ENCODE data around the gene FNDC3A. TPM values are rescaled to one million over a fixed set of nuclear protein-coding genes. Genes with fewer than 3 reads are reported as not detected.

Gene FNDC3A
- total RNA-seq, 1 experiment from 2014 or later = 34.3 TPM

DNA sequence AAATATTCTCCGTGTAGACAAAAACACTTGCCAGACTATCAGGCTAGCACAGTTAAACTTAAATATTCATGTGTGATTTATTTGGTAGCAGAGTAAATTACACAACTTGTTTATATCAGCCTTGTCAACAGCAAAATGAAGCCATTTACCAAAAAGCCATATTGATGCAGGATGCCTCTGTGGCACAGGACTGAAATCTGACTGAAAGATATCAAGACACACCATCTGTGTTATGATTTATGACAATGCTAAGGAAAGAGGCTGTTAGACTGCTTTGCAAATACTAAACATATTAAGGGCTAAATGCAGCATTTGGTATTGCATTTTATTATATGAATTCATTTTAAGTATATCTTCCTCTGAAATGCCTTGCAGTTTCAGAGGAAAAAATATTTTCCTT lies 44.8 kb upstream of the FNDC3A start:
- CTCF ChIA-PET = no interaction called here
- BruUV-seq (replicated peaks) = no TSS peak
- Histone ChIP-seq H3K9me3 (ENCODE audit: insufficient read depth, low read depth) (no peaks in the 10 kb centered on the region), H3K9me2 (ENCODE audit: insufficient read depth) (peaks cover 3% of the 10 kb centered on the region; the same call in 1 of the 2 replicates), H3K36me3 (ENCODE audit: low read depth) (no peaks in the 10 kb centered on the region), H3K27me3 (ENCODE audit: insufficient read depth, low read depth) (no peaks in the 10 kb centered on the region), H4K20me1 (ENCODE audit: insufficient read depth) (no peaks in the 10 kb centered on the region), H3K79me2 (ENCODE audit: low read depth) (no peaks in the 10 kb centered on the region), H3K4me1 (replicated peaks; ENCODE audit: insufficient read depth) (no peaks in the 10 kb centered on the region), H3K4me3 (no peak overlapping the region), H3K27ac (no peak overlapping the region), H3F3A (ENCODE audit: insufficient read depth, low read depth) (no peaks in the 10 kb centered on the region), H3K4me2 (no peak overlapping the region), H2AFZ (no peak overlapping the region)
- intact Hi-C loops (cut with micrococcal nuclease; ENCODE audit: unreplicated experiment) = no loop called here
- DNase-seq = no peak
- no peak for TF ChIP-seq EZH2 (IDR thresholded peaks at IDR 0.05; ENCODE audit: low read depth)
- TF ChIP-seq, protein P1, sequence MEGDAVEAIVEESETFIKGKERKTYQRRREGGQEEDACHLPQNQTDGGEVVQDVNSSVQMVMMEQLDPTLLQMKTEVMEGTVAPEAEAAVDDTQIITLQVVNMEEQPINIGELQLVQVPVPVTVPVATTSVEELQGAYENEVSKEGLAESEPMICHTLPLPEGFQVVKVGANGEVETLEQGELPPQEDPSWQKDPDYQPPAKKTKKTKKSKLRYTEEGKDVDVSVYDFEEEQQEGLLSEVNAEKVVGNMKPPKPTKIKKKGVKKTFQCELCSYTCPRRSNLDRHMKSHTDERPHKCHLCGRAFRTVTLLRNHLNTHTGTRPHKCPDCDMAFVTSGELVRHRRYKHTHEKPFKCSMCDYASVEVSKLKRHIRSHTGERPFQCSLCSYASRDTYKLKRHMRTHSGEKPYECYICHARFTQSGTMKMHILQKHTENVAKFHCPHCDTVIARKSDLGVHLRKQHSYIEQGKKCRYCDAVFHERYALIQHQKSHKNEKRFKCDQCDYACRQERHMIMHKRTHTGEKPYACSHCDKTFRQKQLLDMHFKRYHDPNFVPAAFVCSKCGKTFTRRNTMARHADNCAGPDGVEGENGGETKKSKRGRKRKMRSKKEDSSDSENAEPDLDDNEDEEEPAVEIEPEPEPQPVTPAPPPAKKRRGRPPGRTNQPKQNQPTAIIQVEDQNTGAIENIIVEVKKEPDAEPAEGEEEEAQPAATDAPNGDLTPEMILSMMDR (conservative IDR thresholded peaks at IDR 0.05) = no peak
- POLR2A ChIA-PET (ENCODE audit: unreplicated experiment) = no interaction called here

DNA sequence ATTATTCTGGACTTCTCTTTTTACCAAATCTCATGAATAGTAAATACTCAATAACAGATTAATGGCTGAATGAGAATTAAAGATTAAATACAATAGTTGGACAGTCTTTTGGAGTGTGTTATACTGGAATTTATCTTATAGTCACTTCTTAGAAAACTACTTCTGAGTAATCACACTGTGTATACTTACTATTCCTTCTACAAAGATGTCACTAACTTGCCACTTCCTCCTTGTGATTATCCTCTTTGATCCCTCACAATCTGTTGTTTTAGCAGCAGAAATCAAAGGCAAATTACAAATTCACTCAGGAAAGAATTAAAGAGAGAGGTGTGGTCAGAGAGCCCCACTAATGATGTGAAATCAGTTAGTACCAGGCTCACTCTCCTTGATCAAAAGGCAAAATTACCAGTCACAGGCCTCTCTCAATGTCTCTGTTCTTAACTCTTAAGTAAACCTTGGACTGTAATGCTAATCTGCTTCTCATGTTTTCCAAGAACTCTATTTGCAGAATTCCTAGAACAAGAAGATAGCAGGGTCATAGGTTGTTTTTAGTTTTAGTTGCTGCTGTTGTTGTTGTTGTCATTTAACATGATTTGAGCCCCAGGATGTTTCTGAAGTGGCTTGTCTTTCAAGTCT lies 37.3 kb upstream of the FNDC3A start:
- Histone ChIP-seq H3K9me2 (ENCODE audit: insufficient read depth) (no peaks in the 10 kb centered on the region), H3K4me2 (no peak overlapping the region), H3K36me3 (ENCODE audit: low read depth) (no peaks in the 10 kb centered on the region), H3K27me3 (ENCODE audit: insufficient read depth, low read depth) (no peaks in the 10 kb centered on the region), H3K79me2 (ENCODE audit: low read depth) (no peaks in the 10 kb centered on the region), H3K4me1 (replicated peaks; ENCODE audit: insufficient read depth) (no peaks in the 10 kb centered on the region), H3K9me3 (ENCODE audit: insufficient read depth, low read depth) (no peaks in the 10 kb centered on the region), H3K4me3 (no peak overlapping the region), H4K20me1 (ENCODE audit: insufficient read depth) (no peaks in the 10 kb centered on the region), H3K27ac (no peak overlapping the region), H2AFZ (no peak overlapping the region), H3F3A (ENCODE audit: insufficient read depth, low read depth) (no peaks in the 10 kb centered on the region)
- ChIA-PET CTCF (no interaction called here), POLR2A (ENCODE audit: unreplicated experiment) (no interaction called here)
- no peak for TF ChIP-seq EZH2 (IDR thresholded peaks at IDR 0.05; ENCODE audit: low read depth)
- TF ChIP-seq, protein P1 (conservative IDR thresholded peaks at IDR 0.05) = no peak
- intact Hi-C loops (cut with micrococcal nuclease; ENCODE audit: unreplicated experiment) = no loop called here
- no peak for DNase-seq
- no TSS peak for BruUV-seq (replicated peaks)

DNA sequence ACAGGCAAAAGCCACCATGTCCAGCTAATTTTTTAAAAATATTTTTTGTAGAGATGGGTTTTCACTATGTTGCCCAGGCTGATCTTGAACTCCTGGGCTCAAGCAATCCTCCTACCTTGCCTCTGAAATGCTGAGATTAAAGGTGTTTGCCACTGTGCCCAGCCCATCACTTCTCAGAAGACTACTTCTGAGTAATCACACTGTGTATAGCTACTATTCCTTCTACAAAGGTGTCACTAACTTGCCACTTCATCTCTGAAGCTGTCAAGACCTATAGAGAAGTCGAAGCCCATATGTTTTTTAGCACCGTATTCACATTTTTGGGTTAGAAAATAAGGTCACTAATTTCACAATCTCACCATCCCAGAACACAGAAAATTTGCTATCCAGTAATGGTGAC lies 36.0 kb upstream of the FNDC3A start:
- ChIA-PET POLR2A (ENCODE audit: unreplicated experiment) (no interaction called here), CTCF (no interaction called here)
- Histone ChIP-seq H4K20me1 (ENCODE audit: insufficient read depth) (no peaks in the 10 kb centered on the region), H3K4me2 (no peak overlapping the region), H3K4me3 (no peak overlapping the region), H3K4me1 (replicated peaks; ENCODE audit: insufficient read depth) (no peaks in the 10 kb centered on the region), H3K27ac (no peak overlapping the region), H3K79me2 (ENCODE audit: low read depth) (no peaks in the 10 kb centered on the region), H3K27me3 (ENCODE audit: insufficient read depth, low read depth) (no peaks in the 10 kb centered on the region), H3F3A (ENCODE audit: insufficient read depth, low read depth) (no peaks in the 10 kb centered on the region), H3K9me2 (ENCODE audit: insufficient read depth) (no peaks in the 10 kb centered on the region), H3K36me3 (ENCODE audit: low read depth) (no peaks in the 10 kb centered on the region), H3K9me3 (ENCODE audit: insufficient read depth, low read depth) (no peaks in the 10 kb centered on the region), H2AFZ (no peak overlapping the region)
- no peak for DNase-seq
- intact Hi-C loops (cut with micrococcal nuclease; ENCODE audit: unreplicated experiment) = no loop called here
- BruUV-seq (replicated peaks) = no TSS peak
- TF ChIP-seq, protein P1 (conservative IDR thresholded peaks at IDR 0.05) = no peak
- TF ChIP-seq EZH2 (IDR thresholded peaks at IDR 0.05; ENCODE audit: low read depth) = no peak

Measured in PC-9 (cell line).